IMR-90 (cell line): Measurements from ENCODE around the gene PARVG. TPM values are rescaled to one million over a fixed set of nuclear protein-coding genes. Genes with fewer than 3 reads are reported as not detected.

Experiments used
- ATAC-seq: fragments of 200-7000 bp; cut with Tn5 transposase; 2 replicates; pipeline ENCODE4 v1.9.1; 2020; ENCODE audit warnings: low read depth, mild to moderate bottlenecking, moderate library complexity
- BruUV-seq: library from RNA; stranded (reverse); fragments of 400-500 nt; replicated peaks from 2 replicates; lab custom pipeline; 2021; lab: Mats Ljungman, UMichigan
- CTCF ChIA-PET: fragments of 300-600 bp; formaldehyde crosslinking; extraction: SDS; loops from one replicate; lab custom pipeline; 2021; ENCODE audit warnings: antibody characterized with exemption; lab: Yijun Ruan, JAX
- POLR2A ChIA-PET: fragments of 300-600 bp; sonication (Branson Sonifier 250); formaldehyde crosslinking; loops from one replicate; lab custom pipeline; 2022; ENCODE audit warnings: antibody characterized with exemption; ENCODE audit not compliant: unreplicated experiment; lab: Charles Lee
- DNase-seq: peaks from one replicate; pipeline ENCODE4 v3.0.0; 2013
- H2AFZ ChIP-seq: replicated peaks from 2 replicates; pipeline ENCODE3; 2013; ENCODE audit warnings: low read length, mild to moderate bottlenecking; ENCODE audit not compliant: poor library complexity
- H2AK5ac ChIP-seq: 2 replicates; pipeline ENCODE4 v1.6.1; 2013; ENCODE audit warnings: low read depth, low read length, inconsistent platforms
- H2AK9ac ChIP-seq: replicated peaks from 2 replicates; pipeline ENCODE3; 2013; ENCODE audit warnings: mild to moderate bottlenecking, low read depth, low read length, moderate library complexity; ENCODE audit not compliant: poor library complexity
- H2BK120ac ChIP-seq: 2 replicates; pipeline ENCODE4 v1.6.1; 2013; ENCODE audit warnings: low read depth, low read length, inconsistent platforms
- H2BK15ac ChIP-seq: 3 replicates; pipeline ENCODE4 v1.6.1; 2013; ENCODE audit warnings: low read depth, low read length, inconsistent platforms
- H2BK20ac ChIP-seq: 2 replicates; pipeline ENCODE4 v1.6.1; 2013; ENCODE audit warnings: low read depth, mild to moderate bottlenecking, inconsistent platforms, low read length, moderate library complexity
- H2BK5ac ChIP-seq: 2 replicates; pipeline ENCODE4 v1.6.1; 2013; ENCODE audit warnings: mild to moderate bottlenecking, low read depth, low read length, inconsistent platforms; ENCODE audit not compliant: poor library complexity, severe bottlenecking
- H3K14ac ChIP-seq: replicated peaks from 2 replicates; pipeline ENCODE4 v1.6.1; 2013; ENCODE audit warnings: low read depth, low read length, inconsistent platforms
- H3K18ac ChIP-seq: 2 replicates; pipeline ENCODE4 v1.6.1; 2013; ENCODE audit warnings: low read depth, low read length, control low read depth
- H3K23ac ChIP-seq: 2 replicates; pipeline ENCODE4 v1.6.1; 2013; ENCODE audit warnings: low read depth, low read length, inconsistent platforms
- H3K27ac ChIP-seq: 2 replicates; pipeline ENCODE4 v1.5.1; 2013; ENCODE audit warnings: mild to moderate bottlenecking, control low read depth, low read length; ENCODE audit not compliant: insufficient read depth
- H3K27me3 ChIP-seq: 2 replicates; pipeline ENCODE4 v1.6.1; 2013; ENCODE audit warnings: low read length; ENCODE audit not compliant: control insufficient read depth, insufficient read depth
- H3K36me3 ChIP-seq: 2 replicates; pipeline ENCODE4 v1.6.1; 2013; ENCODE audit warnings: low read length, mixed read lengths; ENCODE audit not compliant: control insufficient read depth, insufficient read depth
- H3K4ac ChIP-seq: 2 replicates; pipeline ENCODE4 v1.6.1; 2013; ENCODE audit warnings: low read depth, low read length, inconsistent platforms
- H3K4me1 ChIP-seq: 2 replicates; pipeline ENCODE4 v1.6.1; 2013; ENCODE audit warnings: low read length, mixed read lengths; ENCODE audit not compliant: control insufficient read depth, insufficient read depth
- H3K4me2 ChIP-seq: 2 replicates; pipeline ENCODE4 v1.6.1; 2013; ENCODE audit warnings: low read depth, mild to moderate bottlenecking, control low read depth, low read length, moderate library complexity
- H3K4me3 ChIP-seq: 2 replicates; pipeline ENCODE4 v1.5.1; 2013; ENCODE audit warnings: low read depth, mild to moderate bottlenecking, control low read depth, low read length, moderate library complexity; ENCODE audit not compliant: insufficient read depth
- H3K56ac ChIP-seq: 2 replicates; pipeline ENCODE4 v1.6.1; 2013; ENCODE audit warnings: low read length, inconsistent platforms; ENCODE audit not compliant: insufficient read depth; ENCODE audit errors: extremely low read depth
- H3K79me1 ChIP-seq, 2 experiments: 2 replicates each; pipeline ENCODE4 v1.6.1; 2013; ENCODE audit warnings: low read length in 2 of 2, inconsistent platforms in 1 of 2, low read depth in 1 of 2
- H3K9ac ChIP-seq: 2 replicates; pipeline ENCODE4 v1.6.1; 2013; ENCODE audit warnings: low read depth, low read length, control low read depth
- H3K9me1 ChIP-seq: 2 replicates; pipeline ENCODE4 v1.6.1; 2013; ENCODE audit warnings: low read length, inconsistent platforms; ENCODE audit not compliant: insufficient read depth
- H3K9me3 ChIP-seq: 2 replicates; pipeline ENCODE4 v1.6.1; 2013; ENCODE audit warnings: low read length; ENCODE audit not compliant: control insufficient read depth, insufficient read depth
- H4K20me1 ChIP-seq: 2 replicates; pipeline ENCODE4 v1.6.1; 2013; ENCODE audit warnings: low read length, inconsistent platforms; ENCODE audit not compliant: insufficient read depth
- H4K5ac ChIP-seq: 2 replicates; pipeline ENCODE4 v1.6.1; 2013; ENCODE audit warnings: mild to moderate bottlenecking, low read depth, low read length, control low read depth
- H4K8ac ChIP-seq, 2 experiments: 2 replicates each; pipeline ENCODE4 v1.6.1; 2013; ENCODE audit warnings: low read depth in 2 of 2, low read length in 2 of 2, control low read depth in 1 of 2, inconsistent platforms in 1 of 2
- H4K91ac ChIP-seq: 2 replicates; pipeline ENCODE4 v1.6.1; 2013; ENCODE audit warnings: low read depth, low read length, inconsistent platforms; ENCODE audit not compliant: insufficient read depth
- BHLHE40 ChIP-seq: fragments of 150-350 bp; IDR thresholded peaks from 2 replicates; pipeline ENCODE4 v1.6.1; 2016; ENCODE audit warnings: mild to moderate bottlenecking, low read depth, low read length
- CEBPB ChIP-seq: IDR thresholded peaks from 2 replicates; pipeline ENCODE4 v1.6.1; 2012; ENCODE audit warnings: low read depth, low read length, improper control_type of control experiment
- CHD1 ChIP-seq: IDR thresholded peaks from 2 replicates; pipeline ENCODE4 v1.6.1; 2012; ENCODE audit warnings: low read depth, low read length, improper control_type of control experiment
- FOS ChIP-seq: fragments of 150-350 bp; IDR thresholded peaks from 2 replicates; pipeline ENCODE4 v1.6.1; 2016; ENCODE audit warnings: low read depth, low read length
- MAFK ChIP-seq: IDR thresholded peaks from 2 replicates; pipeline ENCODE4 v1.6.1; 2012; ENCODE audit warnings: low read depth, low read length, improper control_type of control experiment
- MAZ ChIP-seq: IDR thresholded peaks from 2 replicates; pipeline ENCODE4 v1.6.1; 2012; ENCODE audit warnings: low read depth, mild to moderate bottlenecking, low read length, improper control_type of control experiment, moderate library complexity, borderline replicate concordance
- MXI1 ChIP-seq: IDR thresholded peaks from 2 replicates; pipeline ENCODE4 v1.6.1; 2012; ENCODE audit warnings: low read depth, mild to moderate bottlenecking, low read length, moderate library complexity, borderline replicate concordance
- NFE2L2 ChIP-seq: fragments of 150-350 bp; IDR thresholded peaks from 2 replicates; pipeline ENCODE4 v1.6.1; 2016; ENCODE audit warnings: low read depth, mild to moderate bottlenecking, low read length
- POLR2A ChIP-seq: IDR thresholded peaks from 2 replicates; pipeline ENCODE4 v1.6.1; 2012; ENCODE audit warnings: mild to moderate bottlenecking, low read depth, low read length
- RAD21 ChIP-seq: IDR thresholded peaks from 2 replicates; pipeline ENCODE4 v1.6.1; 2012; ENCODE audit warnings: low read length, improper control_type of control experiment
- RCOR1 ChIP-seq: IDR thresholded peaks from 2 replicates; pipeline ENCODE4 v1.6.1; 2012; ENCODE audit warnings: mild to moderate bottlenecking, low read length, improper control_type of control experiment; ENCODE audit not compliant: insufficient replicate concordance
- RFX5 ChIP-seq: IDR thresholded peaks from 2 replicates; pipeline ENCODE4 v1.8.0; 2012; ENCODE audit warnings: low read depth, mild to moderate bottlenecking, low read length, moderate library complexity
- SMC3 ChIP-seq: fragments of 150-350 bp; IDR thresholded peaks from 2 replicates; pipeline ENCODE4 v1.6.1; 2016; ENCODE audit warnings: low read depth, mild to moderate bottlenecking, antibody characterized with exemption, low read length, moderate library complexity
- WGBS, 2 experiments: methylation state at CpG; one replicate each; pipeline versions ENCODE4 v1.1.5 to v1.1.7; 2013; ENCODE audit warnings: missing lambda C conversion rate in 2 of 2; ENCODE audit not compliant: insufficient read length in 1 of 2; ENCODE audit errors: extremely low coverage in 2 of 2; 5-methylcytosine and 5-hydroxymethylcytosine counted together
- dilution Hi-C: fragments of 300-500 bp; cut with HindIII; formaldehyde crosslinking; loops from one replicate; pipeline ENCODE4 v1.14.3; 2018; ENCODE audit warnings: low sequenced_read_pairs; ENCODE audit not compliant: unreplicated experiment
- in situ Hi-C: fragments of 300-500 bp; cut with MboI; formaldehyde crosslinking; loops from 3 replicates; pipeline ENCODE4 v1.14.3; 2019; ENCODE audit warnings: low sequenced_read_pairs, inconsistent platforms, mixed read lengths
- intact Hi-C: fragments of 100-400 bp; cut with micrococcal nuclease; formaldehyde crosslinking; loops from 2 replicates; pipeline ENCODE4 v1.10.0; 2022
- polyA plus RNA-seq, 3 experiments: library from polyadenylated mRNA; depleted of rRNA; stranded (reverse); fragments of >200 nt; gene quantifications; 2 replicates each; pipeline ENCODE4 v1.2.3, GENCODE V29; 2012; ENCODE audit warnings: low replicate concordance in 1 of 3
- total RNA-seq: library from RNA; depleted of rRNA; stranded (reverse); fragments of >200 nt; gene quantifications from 2 replicates; pipeline ENCODE4 v1.2.3, GENCODE V29; 2012
- TF ChIP-seq, protein P1 (sequence below): conservative IDR thresholded peaks from 2 replicates; pipeline ENCODE4 v1.5.1; 2012; ENCODE audit warnings: mild to moderate bottlenecking, low read depth, low read length, improper control_type of control experiment
- TF ChIP-seq, protein P2 (sequence below): fragments of 150-350 bp; IDR thresholded peaks from 2 replicates; pipeline ENCODE4 v1.6.1; 2017; ENCODE audit warnings: mild to moderate bottlenecking, antibody characterized with exemption, low read length, low read depth
- TF ChIP-seq, protein P3 (sequence below): fragments of 150-350 bp; IDR thresholded peaks from 2 replicates; pipeline ENCODE4 v1.6.1; 2016; ENCODE audit warnings: low read depth, mild to moderate bottlenecking, low read length, moderate library complexity, borderline replicate concordance

Gene PARVG
- total and polyA plus RNA-seq, 2 of the 4 experiments (the other 2 are of a cell fraction): not detected

DNA sequence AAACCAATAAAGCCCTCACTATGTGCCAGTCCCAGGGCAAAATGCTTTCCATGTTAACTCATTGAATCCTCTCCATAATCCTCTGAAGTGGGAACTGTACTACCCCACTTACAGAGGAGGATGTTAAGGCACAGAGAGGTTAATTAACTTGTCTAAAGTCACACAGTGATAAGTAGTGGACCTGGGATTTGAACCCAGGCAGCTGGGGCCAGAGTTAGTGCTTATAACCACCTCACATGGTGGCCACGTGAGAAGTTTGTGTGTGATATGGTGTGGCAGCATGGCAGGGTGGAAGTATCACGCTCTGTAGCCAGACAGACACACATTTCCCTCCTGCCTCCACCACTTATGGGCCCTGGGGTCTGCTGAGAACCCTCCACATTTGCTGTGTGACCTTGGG lies 16.5 kb downstream of the PARVG start:
- in situ Hi-C loops: no loop called here
- no peak overlapping the region for H3K4me2 ChIP-seq
- H2AFZ ChIP-seq: no peak overlapping the region
- H3K36me3 ChIP-seq: no peaks in the 10 kb centered on the region
- H2BK120ac ChIP-seq: no peak overlapping the region
- no TSS peak for BruUV-seq
- no peak overlapping the region for H3K14ac ChIP-seq
- DNase-seq (no peak), ATAC-seq (no peak)
- peaks cover 19% of the 10 kb centered on the region for H3K4me1 ChIP-seq
- no peaks in the 10 kb centered on the region for H3K9me3 ChIP-seq
- H4K91ac ChIP-seq: no peak overlapping the region
- no peak overlapping the region for H3K9ac ChIP-seq
- dilution Hi-C loops: no loop called here
- H3K27ac ChIP-seq: no peak overlapping the region
- no peak overlapping the region for H4K8ac ChIP-seq
- no CpG with 5 or more reads among the region's 2 CpGs for WGBS, 2 experiments
- H2BK15ac ChIP-seq: no peak overlapping the region
- H4K20me1 ChIP-seq: no peaks in the 10 kb centered on the region
- peaks cover 35% of the 10 kb centered on the region for H3K27me3 ChIP-seq
- H4K5ac ChIP-seq: no peak overlapping the region
- CTCF ChIA-PET: no interaction called here
- TF ChIP-seq RAD21: no peak
- no peak for TF ChIP-seq RFX5
- TF ChIP-seq BHLHE40: no peak
- TF ChIP-seq CEBPB: no peak
- TF ChIP-seq MAFK: no peak
- TF ChIP-seq, protein P1, sequence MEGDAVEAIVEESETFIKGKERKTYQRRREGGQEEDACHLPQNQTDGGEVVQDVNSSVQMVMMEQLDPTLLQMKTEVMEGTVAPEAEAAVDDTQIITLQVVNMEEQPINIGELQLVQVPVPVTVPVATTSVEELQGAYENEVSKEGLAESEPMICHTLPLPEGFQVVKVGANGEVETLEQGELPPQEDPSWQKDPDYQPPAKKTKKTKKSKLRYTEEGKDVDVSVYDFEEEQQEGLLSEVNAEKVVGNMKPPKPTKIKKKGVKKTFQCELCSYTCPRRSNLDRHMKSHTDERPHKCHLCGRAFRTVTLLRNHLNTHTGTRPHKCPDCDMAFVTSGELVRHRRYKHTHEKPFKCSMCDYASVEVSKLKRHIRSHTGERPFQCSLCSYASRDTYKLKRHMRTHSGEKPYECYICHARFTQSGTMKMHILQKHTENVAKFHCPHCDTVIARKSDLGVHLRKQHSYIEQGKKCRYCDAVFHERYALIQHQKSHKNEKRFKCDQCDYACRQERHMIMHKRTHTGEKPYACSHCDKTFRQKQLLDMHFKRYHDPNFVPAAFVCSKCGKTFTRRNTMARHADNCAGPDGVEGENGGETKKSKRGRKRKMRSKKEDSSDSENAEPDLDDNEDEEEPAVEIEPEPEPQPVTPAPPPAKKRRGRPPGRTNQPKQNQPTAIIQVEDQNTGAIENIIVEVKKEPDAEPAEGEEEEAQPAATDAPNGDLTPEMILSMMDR: no peak
- TF ChIP-seq POLR2A: no peak
- no peak for TF ChIP-seq RCOR1
- TF ChIP-seq MAZ: no peak
- TF ChIP-seq, protein P2, sequence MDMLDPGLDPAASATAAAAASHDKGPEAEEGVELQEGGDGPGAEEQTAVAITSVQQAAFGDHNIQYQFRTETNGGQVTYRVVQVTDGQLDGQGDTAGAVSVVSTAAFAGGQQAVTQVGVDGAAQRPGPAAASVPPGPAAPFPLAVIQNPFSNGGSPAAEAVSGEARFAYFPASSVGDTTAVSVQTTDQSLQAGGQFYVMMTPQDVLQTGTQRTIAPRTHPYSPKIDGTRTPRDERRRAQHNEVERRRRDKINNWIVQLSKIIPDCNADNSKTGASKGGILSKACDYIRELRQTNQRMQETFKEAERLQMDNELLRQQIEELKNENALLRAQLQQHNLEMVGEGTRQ: no peak
- TF ChIP-seq SMC3: no peak
- no peak for TF ChIP-seq NFE2L2
- no peak for TF ChIP-seq CHD1
- TF ChIP-seq, protein P3, sequence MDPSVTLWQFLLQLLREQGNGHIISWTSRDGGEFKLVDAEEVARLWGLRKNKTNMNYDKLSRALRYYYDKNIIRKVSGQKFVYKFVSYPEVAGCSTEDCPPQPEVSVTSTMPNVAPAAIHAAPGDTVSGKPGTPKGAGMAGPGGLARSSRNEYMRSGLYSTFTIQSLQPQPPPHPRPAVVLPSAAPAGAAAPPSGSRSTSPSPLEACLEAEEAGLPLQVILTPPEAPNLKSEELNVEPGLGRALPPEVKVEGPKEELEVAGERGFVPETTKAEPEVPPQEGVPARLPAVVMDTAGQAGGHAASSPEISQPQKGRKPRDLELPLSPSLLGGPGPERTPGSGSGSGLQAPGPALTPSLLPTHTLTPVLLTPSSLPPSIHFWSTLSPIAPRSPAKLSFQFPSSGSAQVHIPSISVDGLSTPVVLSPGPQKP: no peak
- no peak for TF ChIP-seq FOS
- no peak for TF ChIP-seq MXI1
- H3K79me1 ChIP-seq: no peaks in the 10 kb centered on the region
- H3K56ac ChIP-seq: no peak overlapping the region
- intact Hi-C loops: no loop called here
- H3K23ac ChIP-seq: no peak overlapping the region
- H3K18ac ChIP-seq: no peak overlapping the region
- H3K9me1 ChIP-seq: peaks cover 10% of the 10 kb centered on the region
- no peak overlapping the region for H3K4me3 ChIP-seq
- no peak overlapping the region for H2BK5ac ChIP-seq
- POLR2A ChIA-PET: no interaction called here
- H2AK9ac ChIP-seq: no peak overlapping the region
- H2BK20ac ChIP-seq: no peak overlapping the region
- H2AK5ac ChIP-seq: no peak overlapping the region
- H3K4ac ChIP-seq: no peak overlapping the region
